DOHH2 (cell line): ENCODE results near the gene ESCO1.
"Not testable (repeated sequence)": the region's sequence is repeated elsewhere in the genome, so short reads cannot be mapped to it uniquely, and the experiment has no call there.

Experiments used
- H3F3A ChIP-seq: fragments of 200-600 bp; sonication (generic), shearing (Covaris generic); 2 replicates; pipeline ENCODE4 v1.6.0; 2016; ENCODE audit warnings: antibody characterized with exemption, mild to moderate bottlenecking; ENCODE audit not compliant: control insufficient read depth, insufficient read depth
- H3K27ac ChIP-seq: fragments of 200-600 bp; sonication (generic); 2 replicates; pipeline ENCODE4 v1.5.1; 2014; ENCODE audit warnings: low read depth, mild to moderate bottlenecking, low read length, moderate library complexity
- H3K27me3 ChIP-seq: fragments of 200-600 bp; sonication (generic); 2 replicates; pipeline ENCODE4 v1.6.1; 2014; ENCODE audit warnings: mild to moderate bottlenecking, low read length, mixed read lengths; ENCODE audit not compliant: control insufficient read depth
- H3K36me3 ChIP-seq: fragments of 200-600 bp; sonication (generic); 2 replicates; pipeline ENCODE4 v1.6.1; 2014; ENCODE audit warnings: mild to moderate bottlenecking, low read length, moderate library complexity, mixed read lengths; ENCODE audit not compliant: control insufficient read depth
- H3K4me1 ChIP-seq: fragments of 200-600 bp; sonication (generic); 2 replicates; pipeline ENCODE4 v1.6.1; 2014; ENCODE audit warnings: mild to moderate bottlenecking, low read length, mixed read lengths; ENCODE audit not compliant: control insufficient read depth
- H3K4me2 ChIP-seq: fragments of 200-600 bp; sonication (generic); 2 replicates; pipeline ENCODE4 v1.6.0; 2014; ENCODE audit warnings: mild to moderate bottlenecking, low read length, moderate library complexity
- H3K4me3 ChIP-seq: fragments of 200-600 bp; sonication (generic); 2 replicates; pipeline ENCODE4 v1.5.1; 2014; ENCODE audit warnings: mild to moderate bottlenecking, low read length, mixed read lengths
- H3K79me2 ChIP-seq: fragments of 200-600 bp; sonication (generic); 2 replicates; pipeline ENCODE4 v1.6.1; 2014; ENCODE audit warnings: mild to moderate bottlenecking, low read length, mixed read lengths; ENCODE audit not compliant: control insufficient read depth
- H3K9me2 ChIP-seq: fragments of 200-600 bp; sonication (generic); replicated peaks from 2 replicates; pipeline ENCODE4 v1.6.1; 2014; ENCODE audit warnings: mild to moderate bottlenecking, low read length, mixed read lengths; ENCODE audit not compliant: control insufficient read depth
- H3K9me3 ChIP-seq: fragments of 200-600 bp; sonication (generic); 2 replicates; pipeline ENCODE4 v1.6.1; 2014; ENCODE audit warnings: antibody characterized with exemption, low read length, mixed read lengths; ENCODE audit not compliant: control insufficient read depth, insufficient read depth
- H4K20me1 ChIP-seq: fragments of 200-600 bp; sonication (generic); 2 replicates; pipeline ENCODE4 v1.6.0; 2014; ENCODE audit warnings: low read depth, mild to moderate bottlenecking, antibody characterized with exemption, low read length, moderate library complexity; ENCODE audit not compliant: control insufficient read depth, insufficient read depth
- EZH2phosphoT487 ChIP-seq: fragments of 200-600 bp; sonication (generic); IDR thresholded peaks from 2 replicates; pipeline ENCODE4 v1.6.1; 2017; ENCODE audit warnings: borderline replicate concordance, mild to moderate bottlenecking, antibody characterized with exemption, low read length, moderate library complexity, mixed read lengths
- TF ChIP-seq, protein P1 (sequence below): fragments of 200-600 bp; sonication (generic); IDR thresholded peaks from one replicate; pipeline ENCODE4 v1.5.1; 2014; ENCODE audit warnings: antibody characterized with exemption, mild to moderate bottlenecking, low read depth, low read length; ENCODE audit not compliant: poor library complexity, severe bottlenecking

The ESCO1 gene

DNA sequence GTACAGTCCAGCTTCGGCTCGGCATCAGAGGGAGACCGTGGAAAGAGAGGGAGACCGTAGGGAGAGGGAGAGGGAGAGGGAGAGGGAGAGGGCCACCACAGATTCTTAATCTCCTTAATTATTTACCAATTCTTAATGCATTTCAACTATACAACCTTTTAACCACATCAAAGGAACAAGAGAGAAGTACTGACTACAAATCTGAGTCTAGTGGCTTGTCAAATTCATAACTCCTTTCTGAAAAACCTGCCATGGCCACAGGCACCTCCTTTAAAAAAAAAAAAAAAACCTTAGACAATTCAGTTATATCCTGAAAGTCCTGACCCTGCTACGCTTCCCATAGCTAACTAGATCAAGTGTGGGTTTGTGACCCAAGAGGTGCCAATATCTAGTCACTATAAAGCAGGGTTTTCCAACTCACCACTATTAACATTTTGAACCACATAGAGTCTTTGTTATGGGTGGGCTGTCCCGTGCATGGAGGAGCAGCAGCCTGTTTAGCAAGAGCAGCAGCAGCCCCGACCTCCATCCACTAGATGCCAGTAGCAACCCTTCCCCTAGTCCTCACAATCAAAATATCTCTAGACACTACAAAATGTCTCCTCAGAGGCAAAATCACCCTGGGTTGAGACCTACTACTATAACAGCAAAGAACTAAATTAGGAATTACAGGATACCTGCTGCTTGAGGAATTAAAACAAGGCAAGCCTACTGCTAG is 6.8 kb downstream of the ESCO1 start:
- TF ChIP-seq, protein P1, sequence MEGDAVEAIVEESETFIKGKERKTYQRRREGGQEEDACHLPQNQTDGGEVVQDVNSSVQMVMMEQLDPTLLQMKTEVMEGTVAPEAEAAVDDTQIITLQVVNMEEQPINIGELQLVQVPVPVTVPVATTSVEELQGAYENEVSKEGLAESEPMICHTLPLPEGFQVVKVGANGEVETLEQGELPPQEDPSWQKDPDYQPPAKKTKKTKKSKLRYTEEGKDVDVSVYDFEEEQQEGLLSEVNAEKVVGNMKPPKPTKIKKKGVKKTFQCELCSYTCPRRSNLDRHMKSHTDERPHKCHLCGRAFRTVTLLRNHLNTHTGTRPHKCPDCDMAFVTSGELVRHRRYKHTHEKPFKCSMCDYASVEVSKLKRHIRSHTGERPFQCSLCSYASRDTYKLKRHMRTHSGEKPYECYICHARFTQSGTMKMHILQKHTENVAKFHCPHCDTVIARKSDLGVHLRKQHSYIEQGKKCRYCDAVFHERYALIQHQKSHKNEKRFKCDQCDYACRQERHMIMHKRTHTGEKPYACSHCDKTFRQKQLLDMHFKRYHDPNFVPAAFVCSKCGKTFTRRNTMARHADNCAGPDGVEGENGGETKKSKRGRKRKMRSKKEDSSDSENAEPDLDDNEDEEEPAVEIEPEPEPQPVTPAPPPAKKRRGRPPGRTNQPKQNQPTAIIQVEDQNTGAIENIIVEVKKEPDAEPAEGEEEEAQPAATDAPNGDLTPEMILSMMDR: no peak
- no peak for TF ChIP-seq EZH2phosphoT487

DNA sequence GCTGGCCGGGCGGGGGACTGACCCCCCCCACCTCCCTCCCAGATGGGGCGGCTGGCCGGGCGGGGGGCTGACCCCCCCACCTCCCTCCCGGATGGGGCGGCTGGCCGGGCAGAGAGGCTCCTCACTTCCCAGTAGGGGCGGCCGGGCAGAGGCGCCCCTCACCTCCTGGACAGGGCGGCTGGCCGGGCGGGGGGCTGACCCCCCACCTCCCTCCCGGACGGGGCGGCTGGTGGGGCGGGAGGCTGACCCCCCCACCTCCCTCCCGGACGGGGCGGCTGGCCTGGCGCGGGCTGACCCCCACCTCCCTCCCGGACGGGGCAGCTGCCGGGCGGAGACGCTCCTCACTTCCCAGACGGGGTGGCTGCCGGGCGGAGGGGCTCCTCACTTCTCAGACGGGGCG is 8.1 kb downstream of the ESCO1 start:
- not testable (repeated sequence) for H3F3A ChIP-seq, H3K9me2 ChIP-seq, H3K27ac ChIP-seq, H4K20me1 ChIP-seq, H3K4me1 ChIP-seq, H3K4me3 ChIP-seq, H3K9me3 ChIP-seq, H3K27me3 ChIP-seq, H3K4me2 ChIP-seq
- H3K36me3 ChIP-seq: peaks cover 15% of the 10 kb centered on the region
- peaks cover 80% of the 10 kb centered on the region for H3K79me2 ChIP-seq

More for the DNA sequence above, 6.8 kb downstream of the ESCO1 start:
- Histone ChIP-seq H3K27ac (no peak overlapping the region), H3K79me2 (peaks cover 80% of the 10 kb centered on the region), H3K9me2 (no peaks in the 10 kb centered on the region), H3K36me3 (peaks cover 16% of the 10 kb centered on the region), H4K20me1 (no peaks in the 10 kb centered on the region), H3K4me2 (no peak overlapping the region), H3K9me3 (no peaks in the 10 kb centered on the region), H3K4me1 (peaks cover 16% of the 10 kb centered on the region), H3K4me3 (no peak overlapping the region), H3F3A (peaks cover 2% of the 10 kb centered on the region; the same call in 1 of the 2 replicates), H3K27me3 (no peaks in the 10 kb centered on the region)

DNA sequence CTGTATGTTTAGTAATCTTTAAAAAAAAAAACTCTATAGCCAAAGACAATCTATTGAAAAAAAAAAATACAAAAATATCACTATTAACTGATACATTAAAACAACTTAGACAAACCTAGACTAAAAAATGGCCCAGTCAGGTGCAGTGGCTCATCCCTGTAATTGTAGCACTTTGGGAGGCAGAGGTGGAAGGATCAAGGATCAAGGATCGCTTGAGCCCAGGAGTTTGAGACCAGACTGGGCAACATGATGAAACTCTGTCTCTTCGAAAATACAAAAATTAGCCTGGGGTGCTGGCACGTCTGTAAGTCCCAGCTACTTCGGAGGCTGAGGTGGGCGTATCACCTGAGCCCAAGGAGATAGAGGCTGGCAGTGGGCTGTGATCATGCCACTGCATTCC is 16.1 kb downstream of the ESCO1 start:
- Histone ChIP-seq H3K27ac (no peak overlapping the region), H3K4me3 (no peak overlapping the region), H3K4me1 (no peaks in the 10 kb centered on the region), H3K4me2 (no peak overlapping the region), H3K27me3 (no peaks in the 10 kb centered on the region), H3K9me2 (no peaks in the 10 kb centered on the region), H3K79me2 (peaks cover 80% of the 10 kb centered on the region), H4K20me1 (no peaks in the 10 kb centered on the region), H3K36me3 (peaks cover 26% of the 10 kb centered on the region), H3F3A (no peaks in the 10 kb centered on the region), H3K9me3 (no peaks in the 10 kb centered on the region)
- TF ChIP-seq, protein P1: no peak
- no peak for TF ChIP-seq EZH2phosphoT487

DNA sequence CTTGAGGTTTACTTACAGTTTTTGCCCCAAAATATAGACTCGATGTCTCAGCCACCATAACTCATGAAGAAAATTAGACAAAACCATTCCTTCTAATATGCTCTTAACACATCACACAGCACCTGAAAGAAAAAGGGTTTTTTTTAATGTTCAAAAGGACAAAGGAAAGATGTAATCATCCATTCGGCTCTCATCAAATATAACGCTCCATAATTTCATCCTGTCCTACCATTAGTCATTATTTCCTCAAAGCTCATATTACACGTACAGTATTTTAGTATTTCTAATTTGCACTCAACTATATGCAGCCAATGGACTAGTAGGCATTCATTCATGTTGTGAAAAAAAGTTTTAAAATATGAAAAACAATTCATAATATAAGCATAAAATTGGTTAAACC is 24.8 kb downstream of the ESCO1 start:
- Histone ChIP-seq H4K20me1 (no peaks in the 10 kb centered on the region), H3K79me2 (peaks cover 20% of the 10 kb centered on the region), H3K27me3 (no peaks in the 10 kb centered on the region), H3K9me3 (no peaks in the 10 kb centered on the region), H3K27ac (no peak overlapping the region), H3K4me3 (no peak overlapping the region), H3F3A (peaks cover 8% of the 10 kb centered on the region; the same call in 1 of the 2 replicates), H3K4me2 (no peak overlapping the region), H3K9me2 (no peaks in the 10 kb centered on the region), H3K4me1 (no peaks in the 10 kb centered on the region), H3K36me3 (peaks cover 67% of the 10 kb centered on the region)
- no peak for TF ChIP-seq EZH2phosphoT487
